ENCODE measurements around the gene MYMX.
"Not testable (repeated sequence)": the region's sequence is repeated elsewhere in the genome, so short reads cannot be mapped to it uniquely, and the experiment has no call there.

The MYMX gene

GRCh38 chr6:44219815-44220784 is 3.4 kb downstream of the MYMX start:
- DNase-seq (ENCODE audit: low read depth, low spot score) = no peak

- no peak for DNase-seq (ENCODE audit: low read depth, low spot score)
These were observed 4.2 kb downstream of the MYMX start for GRCh38 chr6:44220913-44221290.

GRCh38 chr6:44221291-44221960 is 4.7 kb downstream of the MYMX start:
- DNase-seq (ENCODE audit: low read depth, low spot score) = peak; percentile 93

GRCh38 chr6:44221961-44222335 is 5.2 kb downstream of the MYMX start:
- no peak for DNase-seq (ENCODE audit: low read depth, low spot score)

GRCh38 chr6:44222486-44223318 is 6.0 kb downstream of the MYMX start:
- no peak for DNase-seq (ENCODE audit: low read depth, low spot score)

- DNase-seq (ENCODE audit: low read depth, low spot score) = peak; percentile 77
These were observed 6.7 kb downstream of the MYMX start, which contains the start of gene SLC29A1 for GRCh38 chr6:44223319-44224028. Gene SLC29A1, plus strand, starts transcription at chr6:44223595. Its CDS starts 3,719 bp downstream, at chr6:44227314.

GRCh38 chr6:44224029-44224964 is 7.6 kb downstream of the MYMX start:
- peak; percentile 28 for DNase-seq (ENCODE audit: low read depth, low spot score)

GRCh38 chr6:44224965-44225305 is 8.2 kb downstream of the MYMX start:
- DNase-seq (ENCODE audit: low read depth, low spot score) = no peak

- no peak for DNase-seq (ENCODE audit: low read depth, low spot score)
These were observed 9.0 kb downstream of the MYMX start for GRCh38 chr6:44225579-44226325.

GRCh38 chr6:44226368-44227147 is 9.8 kb downstream of the MYMX start:
- DNase-seq (ENCODE audit: low read depth, low spot score) = no peak

GRCh38 chr6:44227148-44227793 is 10.5 kb downstream of the MYMX start:
- DNase-seq (ENCODE audit: low read depth, low spot score) = no peak

GRCh38 chr6:44228031-44228430 is 11.3 kb downstream of the MYMX start:
- DNase-seq (ENCODE audit: low read depth, low spot score) = no peak

- no peak for DNase-seq (ENCODE audit: low read depth, low spot score)
These were observed 11.7 kb downstream of the MYMX start for GRCh38 chr6:44228433-44228832.

GRCh38 chr6:44228836-44229235 is 12.1 kb downstream of the MYMX start:
- DNase-seq (ENCODE audit: low read depth, low spot score) = no peak

GRCh38 chr6:44229376-44230033 is 12.8 kb downstream of the MYMX start:
- DNase-seq (ENCODE audit: low read depth, low spot score) = no peak

- no peak for DNase-seq (ENCODE audit: low read depth, low spot score)
These were observed 13.4 kb downstream of the MYMX start for GRCh38 chr6:44230034-44230675.

GRCh38 chr6:44231426-44231825 is 14.7 kb downstream of the MYMX start:
- not testable (repeated sequence) for DNase-seq (ENCODE audit: low read depth, low spot score)

Measured in astrocyte of the hippocampus (primary cell).